SK-N-SH treated with all-trans-retinoic acid at 6 μM for 48 hours (cell line): ENCODE results near the gene FGFR3.

ENCODE experiments used
- ATAC-seq: fragments of 200-7000 bp; cut with Tn5 transposase; 3 replicates; pipeline ENCODE4 v1.9.1; 2020; ENCODE audit warnings: mild to moderate bottlenecking, moderate library complexity
- ARNTL ChIP-seq: fragments of 450-650 bp; formaldehyde crosslinking; IDR thresholded peaks from 2 replicates; pipeline ENCODE4 v1.5.0; 2020; ENCODE audit warnings: low read depth, mild to moderate bottlenecking, moderate library complexity, borderline replicate concordance
- BACH2 ChIP-seq: fragments of 250-450 bp; sonication (Bioruptor Pico); IDR thresholded peaks from 2 replicates; pipeline ENCODE4 v1.9.0; 2021; ENCODE audit warnings: mild to moderate bottlenecking, borderline replicate concordance
- CREB5 ChIP-seq: fragments of 250-450 bp; sonication (Bioruptor Pico); IDR thresholded peaks from 2 replicates; pipeline ENCODE4 v1.5.1; 2020; ENCODE audit warnings: low read depth, mild to moderate bottlenecking, moderate library complexity
- CSDC2 ChIP-seq: fragments of 250-450 bp; sonication (Bioruptor Pico); IDR thresholded peaks from 2 replicates; pipeline ENCODE4 v1.5.0; 2020; ENCODE audit warnings: mild to moderate bottlenecking, moderate library complexity
- CSRNP3 ChIP-seq: fragments of 250-450 bp; sonication (Bioruptor Pico); IDR thresholded peaks from 2 replicates; pipeline ENCODE4 v1.5.1; 2021; ENCODE audit warnings: mild to moderate bottlenecking, moderate library complexity
- ESRRG ChIP-seq: fragments of 250-450 bp; sonication (Bioruptor Pico); IDR thresholded peaks from 2 replicates; pipeline ENCODE4 v1.6.1; 2021; ENCODE audit warnings: mild to moderate bottlenecking
- OSR1 ChIP-seq: fragments of 250-450 bp; sonication (Bioruptor Pico); IDR thresholded peaks from 2 replicates; pipeline ENCODE4 v1.8.0; 2022; ENCODE audit warnings: moderate library complexity, mild to moderate bottlenecking, inconsistent platforms
- PATZ1 ChIP-seq: fragments of 250-450 bp; sonication (Bioruptor Pico); IDR thresholded peaks from 2 replicates; pipeline ENCODE4 v1.8.0; 2020; ENCODE audit warnings: mild to moderate bottlenecking, moderate library complexity, borderline replicate concordance
- POU6F1 ChIP-seq: fragments of 250-450 bp; sonication (Bioruptor Pico); IDR thresholded peaks from 2 replicates; pipeline ENCODE4 v1.8.0; 2021; ENCODE audit warnings: low read depth, mild to moderate bottlenecking, moderate library complexity, borderline replicate concordance
- PPARA ChIP-seq: fragments of 250-450 bp; sonication (Bioruptor Pico); IDR thresholded peaks from 2 replicates; pipeline ENCODE4 v1.5.0; 2020; ENCODE audit warnings: mild to moderate bottlenecking, borderline replicate concordance
- RARB ChIP-seq: fragments of 250-450 bp; sonication (Bioruptor Pico); IDR thresholded peaks from 2 replicates; pipeline ENCODE4 v1.8.0; 2021; ENCODE audit warnings: mild to moderate bottlenecking, moderate library complexity
- SNAI2 ChIP-seq: fragments of 250-450 bp; sonication (Bioruptor Pico); IDR thresholded peaks from 2 replicates; pipeline ENCODE4 v1.5.0; 2020; ENCODE audit warnings: mild to moderate bottlenecking, moderate library complexity
- TCF4 ChIP-seq: fragments of 250-450 bp; sonication (Bioruptor Pico); IDR thresholded peaks from 2 replicates; pipeline ENCODE4 v1.8.0; 2021; ENCODE audit warnings: mild to moderate bottlenecking, moderate library complexity, borderline replicate concordance
- TSHZ2 ChIP-seq: fragments of 250-450 bp; sonication (Bioruptor Pico); IDR thresholded peaks from 2 replicates; pipeline ENCODE4 v1.5.0; 2020; ENCODE audit warnings: mild to moderate bottlenecking, moderate library complexity
- ZC3H10 ChIP-seq: fragments of 250-450 bp; sonication (Bioruptor Pico); IDR thresholded peaks from 2 replicates; pipeline ENCODE4 v1.5.1; 2021; ENCODE audit warnings: mild to moderate bottlenecking, moderate library complexity
- ZFP3 ChIP-seq: fragments of 250-450 bp; sonication (Bioruptor Pico); IDR thresholded peaks from 2 replicates; pipeline ENCODE4 v1.5.0; 2020; ENCODE audit warnings: mild to moderate bottlenecking, moderate library complexity
- ZFP30 ChIP-seq: fragments of 450-650 bp; formaldehyde crosslinking; IDR thresholded peaks from 2 replicates; pipeline ENCODE4 v1.5.0; 2022; ENCODE audit warnings: mild to moderate bottlenecking, moderate library complexity
- ZNF565 ChIP-seq: fragments of 450-650 bp; formaldehyde crosslinking; conservative IDR thresholded peaks from 2 replicates; pipeline ENCODE4 v1.5.0; 2020; ENCODE audit warnings: low read depth, mild to moderate bottlenecking, moderate library complexity
- ZNF8 ChIP-seq: fragments of 450-650 bp; formaldehyde crosslinking; IDR thresholded peaks from 2 replicates; pipeline ENCODE4 v1.5.0; 2020; ENCODE audit warnings: mild to moderate bottlenecking, moderate library complexity

FGFR3 gene

DNA sequence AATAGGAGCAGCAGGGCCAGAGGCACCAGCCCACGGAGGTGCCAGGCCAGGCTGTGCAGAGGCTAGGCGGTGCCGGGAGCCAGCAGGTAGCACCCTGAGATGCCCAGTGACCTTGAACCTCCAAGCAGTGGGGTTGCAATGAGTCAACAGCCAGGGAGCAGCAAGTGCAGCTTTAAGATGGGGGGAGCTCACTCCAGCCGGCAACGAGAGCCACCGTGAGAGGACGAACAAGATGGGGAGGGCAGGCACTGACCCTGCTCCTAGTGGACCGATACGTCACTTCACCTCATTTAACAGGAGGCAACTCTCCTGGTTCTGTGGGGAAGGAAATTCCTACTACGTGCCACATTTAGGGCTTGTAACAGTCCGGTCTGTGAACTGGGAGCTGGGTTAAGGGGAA, 58.1 kb downstream of the FGFR3 start:
- ATAC-seq, result no peak
- no peak for TF ChIP-seq ZFP30 (CRISPR knock-in tag)
- TF ChIP-seq CSRNP3 (CRISPR knock-in tag), result no peak
- TF ChIP-seq TCF4 (CRISPR knock-in tag), result no peak
- no peak for TF ChIP-seq ARNTL (CRISPR knock-in tag)
- no peak for TF ChIP-seq ESRRG
- TF ChIP-seq RARB (CRISPR knock-in tag), result no peak
- TF ChIP-seq ZC3H10 (CRISPR knock-in tag), result no peak
- TF ChIP-seq ZFP3, result no peak

DNA sequence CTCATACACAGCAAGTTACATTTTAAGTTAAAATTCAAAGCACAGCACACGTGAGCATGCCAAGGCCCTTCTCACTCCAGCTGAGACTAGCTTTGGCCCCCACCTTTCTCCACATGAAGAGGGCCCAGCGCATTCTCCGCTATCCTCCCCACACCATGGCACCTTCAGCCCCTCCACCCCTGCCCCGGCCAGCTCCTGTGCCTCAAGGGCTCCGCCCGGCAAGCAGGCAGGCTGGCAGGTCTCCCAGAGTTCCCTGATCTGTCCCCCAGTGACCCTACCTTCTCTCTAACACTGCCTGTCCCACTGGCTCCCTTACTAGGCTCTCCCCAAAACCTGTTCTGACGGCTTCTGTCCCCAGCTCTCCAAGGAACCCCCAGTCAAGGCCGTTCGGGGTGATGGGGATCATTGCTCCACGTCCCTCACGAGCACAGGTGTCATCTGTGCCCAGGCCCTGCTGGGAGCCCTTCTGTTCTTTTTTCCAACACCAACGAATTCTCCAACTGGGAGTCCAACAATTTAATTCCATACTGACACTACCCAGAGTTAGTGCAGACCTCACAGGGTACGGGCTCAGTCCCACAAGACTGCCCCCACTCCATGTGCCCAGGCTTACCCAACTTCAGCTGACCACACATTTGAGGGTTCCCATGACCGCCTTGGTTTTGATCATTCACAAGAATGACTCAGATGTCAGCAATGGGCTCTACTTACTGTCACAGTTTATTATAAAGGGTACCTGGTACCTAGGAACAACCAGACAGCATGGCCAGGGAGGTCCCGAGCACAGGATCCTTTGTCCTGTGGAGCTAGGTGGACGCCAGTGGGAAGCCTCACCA, 58.7 kb downstream of the FGFR3 start:
- TF ChIP-seq PATZ1 (CRISPR knock-in tag), result no peak
- TF ChIP-seq ZNF8 (CRISPR knock-in tag), result no peak
- no peak for TF ChIP-seq CREB5
- no peak for TF ChIP-seq TSHZ2 (CRISPR knock-in tag)
- no peak for TF ChIP-seq RARB (CRISPR knock-in tag)
- no peak for TF ChIP-seq CSDC2 (CRISPR knock-in tag)
- no peak for TF ChIP-seq PPARA (CRISPR knock-in tag)
- TF ChIP-seq ZC3H10 (CRISPR knock-in tag), result no peak
- no peak for TF ChIP-seq BACH2
- no peak for TF ChIP-seq POU6F1
- TF ChIP-seq ESRRG, result no peak
- no peak for TF ChIP-seq ZNF565 (CRISPR knock-in tag)
- TF ChIP-seq SNAI2, result no peak
- no peak for ATAC-seq

GRCh38 chr4:1852904-1853623, 60.0 kb downstream of the FGFR3 start:
- no peak for TF ChIP-seq ZFP30 (CRISPR knock-in tag)
- no peak for TF ChIP-seq CSRNP3 (CRISPR knock-in tag)
- TF ChIP-seq CSDC2 (CRISPR knock-in tag), result no peak
- no peak for TF ChIP-seq SNAI2
- TF ChIP-seq OSR1, result no peak
- TF ChIP-seq ZC3H10 (CRISPR knock-in tag), result no peak
- no peak for TF ChIP-seq ZNF565 (CRISPR knock-in tag)
- no peak for TF ChIP-seq ZNF8 (CRISPR knock-in tag)
- TF ChIP-seq PPARA (CRISPR knock-in tag), result no peak
- TF ChIP-seq CREB5, result no peak
- TF ChIP-seq RARB (CRISPR knock-in tag), result no peak
- TF ChIP-seq ARNTL (CRISPR knock-in tag), result no peak
- no peak for ATAC-seq
